Common myeloid progenitor, CD34-positive (primary cell): ENCODE data around the gene PPP2R1B.

ENCODE experiments used
- CTCF ChIA-PET: fragments of 350-600 bp; sonication (Branson Sonifier 250); formaldehyde crosslinking; loops from one replicate; lab custom pipeline; 2021; ENCODE audit warnings: antibody characterized with exemption; lab: Charles Lee
- POLR2A ChIA-PET: fragments of 350-600 bp; sonication (Branson Sonifier 250); formaldehyde crosslinking; loops from one replicate; lab custom pipeline; 2021; ENCODE audit warnings: antibody characterized with exemption; lab: Charles Lee
- DNase-seq, 3 donors: peaks; one replicate each; pipeline versions ENCODE4 v3.0.0 to v3.0.0-alpha.2; 2013
- H3K27ac ChIP-seq, 2 experiments: 1 replicate in 1 of 2; 2 replicates in 1 of 2; pipeline ENCODE4 v1.7.0; 2013; ENCODE audit warnings: inconsistent platforms in 2 of 2, low read length in 2 of 2, mild to moderate bottlenecking in 2 of 2, low read depth in 1 of 2, moderate library complexity in 1 of 2; ENCODE audit not compliant: severe bottlenecking in 2 of 2, insufficient read depth in 1 of 2, poor library complexity in 1 of 2
- H3K27me3 ChIP-seq, 5 experiments: replicated peaks in 2 of 5; 1 replicate in 3 of 5; 2 replicates in 2 of 5; pipeline versions ENCODE4 v1.6.1 to v1.7.0; 2013; ENCODE audit warnings: low read length in 4 of 5, mild to moderate bottlenecking in 2 of 5, moderate library complexity in 2 of 5, inconsistent platforms in 1 of 5; ENCODE audit not compliant: insufficient read depth in 5 of 5, control insufficient read depth in 4 of 5
- H3K36me3 ChIP-seq, 4 experiments: 1 replicate in 2 of 4; 2 replicates in 2 of 4; pipeline versions ENCODE4 v1.6.1 to v1.7.0; 2013; ENCODE audit warnings: low read length in 3 of 4, control low read depth in 1 of 4, mild to moderate bottlenecking in 1 of 4; ENCODE audit not compliant: control insufficient read depth in 4 of 4, insufficient read depth in 4 of 4
- H3K4me1 ChIP-seq, 4 experiments: 1 replicate in 3 of 4; 2 replicates in 1 of 4; pipeline versions ENCODE4 v1.6.1 to v1.7.1; 2013; ENCODE audit warnings: low read length in 3 of 4, mild to moderate bottlenecking in 3 of 4, control low read depth in 1 of 4, inconsistent platforms in 1 of 4, moderate library complexity in 1 of 4; ENCODE audit not compliant: control insufficient read depth in 4 of 4, insufficient read depth in 4 of 4; ENCODE audit errors: control extremely low read depth in 1 of 4
- H3K4me3 ChIP-seq, 7 experiments: 1 replicate in 4 of 7; 2 replicates in 3 of 7; pipeline versions ENCODE4 v1.5.1 to v1.7.0; 2013; ENCODE audit warnings: mild to moderate bottlenecking in 7 of 7, low read length in 6 of 7, moderate library complexity in 6 of 7, inconsistent platforms in 2 of 7, low read depth in 2 of 7, control low read depth in 1 of 7; ENCODE audit not compliant: insufficient read depth in 4 of 7, control insufficient read depth in 1 of 7; ENCODE audit errors: extremely low read depth in 1 of 7
- H3K9me3 ChIP-seq, 5 experiments: 1 replicate in 4 of 5; 2 replicates in 1 of 5; pipeline versions ENCODE4 v1.6.1 to v1.7.1; 2013; ENCODE audit warnings: low read length in 4 of 5, mild to moderate bottlenecking in 2 of 5, inconsistent platforms in 1 of 5, low read depth in 1 of 5, moderate library complexity in 1 of 5; ENCODE audit not compliant: control insufficient read depth in 4 of 5, insufficient read depth in 2 of 5; ENCODE audit errors: control extremely low read depth in 1 of 5
- WGBS: methylation state at CpG from one replicate; pipeline ENCODE4 v1.1.5; 2013; ENCODE audit not compliant: insufficient coverage; 5-methylcytosine and 5-hydroxymethylcytosine counted together

Gene PPP2R1B

GRCh38 chr11:111693224-111693937, 72.8 kb downstream of the PPP2R1B start:
- CTCF ChIA-PET: interaction anchor here (1.2 to 1.5 kb wide), 2 partner anchors 10 to 18 kb away, joined by 3 to 4 read pairs; no protein-coding TSS in a partner anchor
- DNase-seq: no peak
- H3K36me3 ChIP-seq: peaks cover 0 to 15% (median 9%) of the 10 kb centered on the region in 4 experiments
- no peaks in the 10 kb centered on the region for H3K9me3 ChIP-seq
- POLR2A ChIA-PET: no interaction called here
- H3K27ac ChIP-seq: no peak overlapping the region
- H3K4me3 ChIP-seq: no peak overlapping the region
- H3K4me1 ChIP-seq: no peaks in the 10 kb centered on the region
- WGBS: 100% methylated on average over 3 of the region's 6 CpGs
- no peaks in the 10 kb centered on the region for H3K27me3 ChIP-seq

GRCh38 chr11:111691741-111692140, 74.4 kb downstream of the PPP2R1B start:
- POLR2A ChIA-PET: no interaction called here
- CTCF ChIA-PET: interaction anchor here (0.8 kb wide), 1 partner anchor 85 kb away, joined by 3 read pairs; no protein-coding TSS in a partner anchor
- DNase-seq: no peak
- peaks cover 0 to 19% (median 12%) of the 10 kb centered on the region in 4 experiments for H3K36me3 ChIP-seq
- H3K4me3 ChIP-seq: no peak overlapping the region
- no peaks in the 10 kb centered on the region for H3K4me1 ChIP-seq
- H3K9me3 ChIP-seq: no peaks in the 10 kb centered on the region
- H3K27me3 ChIP-seq: no peaks in the 10 kb centered on the region
- no peak overlapping the region for H3K27ac ChIP-seq
- 100% methylated on average over 1 of the region's 3 CpGs for WGBS

GRCh38 chr11:111691176-111691575, 75.0 kb downstream of the PPP2R1B start:
- WGBS: 100% methylated on average over 1 of the region's 2 CpGs
- ChIA-PET POLR2A (no interaction called here), CTCF (no interaction called here)

GRCh38 chr11:111688013-111688412, 78.2 kb downstream of the PPP2R1B start:
- no peaks in the 10 kb centered on the region for H3K4me1 ChIP-seq
- 100% methylated on average over 5 of the region's 7 CpGs for WGBS
- POLR2A ChIA-PET: no interaction called here
- CTCF ChIA-PET: interaction anchor here (1.3 kb wide), 1 partner anchor 11 kb away, joined by 3 read pairs; no protein-coding TSS in a partner anchor
- peaks cover 2 to 17% (median 10%) of the 10 kb centered on the region in 4 experiments for H3K36me3 ChIP-seq
- no peak overlapping the region for H3K4me3 ChIP-seq
- H3K27ac ChIP-seq: no peak overlapping the region
- no peaks in the 10 kb centered on the region for H3K27me3 ChIP-seq
- no peaks in the 10 kb centered on the region for H3K9me3 ChIP-seq
- no peak for DNase-seq

More at GRCh38 chr11:111691176-111691575, 75.0 kb downstream of the PPP2R1B start:
- Histone ChIP-seq H3K4me3 (no peak overlapping the region), H3K27me3 (no peaks in the 10 kb centered on the region), H3K9me3 (no peaks in the 10 kb centered on the region), H3K36me3 (peaks cover 0 to 19% (median 12%) of the 10 kb centered on the region in 4 experiments), H3K27ac (no peak overlapping the region), H3K4me1 (no peaks in the 10 kb centered on the region)
- no peak for DNase-seq

GRCh38 chr11:111684251-111684650, 81.9 kb downstream of the PPP2R1B start:
- Histone ChIP-seq H3K36me3 (peaks cover 2 to 13% (median 7%) of the 10 kb centered on the region in 4 experiments), H3K4me3 (no peak overlapping the region), H3K27ac (no peak overlapping the region), H3K9me3 (no peaks in the 10 kb centered on the region), H3K4me1 (no peaks in the 10 kb centered on the region), H3K27me3 (no peaks in the 10 kb centered on the region)
- 83% methylated on average over 1 of the region's 2 CpGs for WGBS
- ChIA-PET CTCF (interaction anchor here (1.4 to 1.5 kb wide), 2 partner anchors 10 to 13 kb away, joined by 3 to 4 read pairs; no protein-coding TSS in a partner anchor), POLR2A (no interaction called here)
- DNase-seq: no peak

GRCh38 chr11:111683806-111684205, 82.4 kb downstream of the PPP2R1B start:
- Histone ChIP-seq H3K4me1 (no peaks in the 10 kb centered on the region), H3K4me3 (no peak overlapping the region), H3K27me3 (no peaks in the 10 kb centered on the region), H3K9me3 (no peaks in the 10 kb centered on the region), H3K36me3 (peaks cover 0 to 9% (median 4%) of the 10 kb centered on the region in 4 experiments), H3K27ac (no peak overlapping the region)
- DNase-seq: no peak
- POLR2A ChIA-PET: no interaction called here
- CTCF ChIA-PET: interaction anchor here (1.4 to 1.5 kb wide), 2 partner anchors 10 to 12 kb away, joined by 3 to 4 read pairs; no protein-coding TSS in a partner anchor
- WGBS: 80% methylated on average over 1 of the region's 3 CpGs
